Inferior parietal cortex (tissue), 1 donor: Measurements from ENCODE around the gene MIGA2.

Experiments
- DNase-seq: peaks from one replicate; pipeline ENCODE4 v3.0.0-alpha.2; 2016; ENCODE audit errors: extremely low spot score

The MIGA2 gene

GRCh38 chr9:129070696-129071525, 34.5 kb downstream of the MIGA2 start:
- DNase-seq, result no peak

GRCh38 chr9:129071526-129072126, 35.2 kb downstream of the MIGA2 start:
- no peak for DNase-seq

GRCh38 chr9:129072171-129072570, 35.7 kb downstream of the MIGA2 start:
- no peak for DNase-seq

- no peak for DNase-seq
These were observed 37.0 kb downstream of the MIGA2 start for GRCh38 chr9:129073404-129073803.

- no peak for DNase-seq
These were observed 37.7 kb downstream of the MIGA2 start for GRCh38 chr9:129074106-129074505.

- DNase-seq, result no peak
These were observed 39.7 kb downstream of the MIGA2 start for GRCh38 chr9:129075996-129076639.

GRCh38 chr9:129076640-129077037, 40.2 kb downstream of the MIGA2 start:
- no peak for DNase-seq

GRCh38 chr9:129077236-129077635, 40.8 kb downstream of the MIGA2 start:
- DNase-seq, result no peak

- DNase-seq, result no peak
These were observed 42.5 kb downstream of the MIGA2 start for GRCh38 chr9:129078691-129079503.

- no peak for DNase-seq
These were observed 43.4 kb downstream of the MIGA2 start for GRCh38 chr9:129079829-129080228.

GRCh38 chr9:129080298-129080600, 43.8 kb downstream of the MIGA2 start:
- no peak for DNase-seq

GRCh38 chr9:129080601-129081387, 44.4 kb downstream of the MIGA2 start, which contains the start of gene DOLPP1:
Gene DOLPP1, plus strand, starts transcription at chr9:129081111. Its CDS starts 21 bp downstream, at chr9:129081132.
- peak; percentile 98 for DNase-seq

- no peak for DNase-seq
These were observed 45.0 kb downstream of the MIGA2 start for GRCh38 chr9:129081388-129081904.

GRCh38 chr9:129084087-129084486, 47.7 kb downstream of the MIGA2 start:
- no peak for DNase-seq

GRCh38 chr9:129089246-129089645, 52.8 kb downstream of the MIGA2 start:
- no peak for DNase-seq

GRCh38 chr9:129093602-129094386, 57.4 kb downstream of the MIGA2 start:
- DNase-seq, result no peak

GRCh38 chr9:129094387-129095169, 58.2 kb downstream of the MIGA2 start:
- DNase-seq, result no peak

GRCh38 chr9:129095170-129095667, 58.8 kb downstream of the MIGA2 start:
- DNase-seq, result no peak

- no peak for DNase-seq
These were observed 59.5 kb downstream of the MIGA2 start for GRCh38 chr9:129095908-129096307.
